HEK293T (cell line): ENCODE data around the gene WWOX.

Experiments
- SP1 ChIP-seq: fragments of 450-650 bp; IDR thresholded peaks from 2 replicates; pipeline ENCODE4 v1.6.1; 2017
- TF ChIP-seq, protein P1 (sequence below): fragments of 450-650 bp; IDR thresholded peaks from 2 replicates; pipeline ENCODE4 v1.6.1; 2016

DNA sequence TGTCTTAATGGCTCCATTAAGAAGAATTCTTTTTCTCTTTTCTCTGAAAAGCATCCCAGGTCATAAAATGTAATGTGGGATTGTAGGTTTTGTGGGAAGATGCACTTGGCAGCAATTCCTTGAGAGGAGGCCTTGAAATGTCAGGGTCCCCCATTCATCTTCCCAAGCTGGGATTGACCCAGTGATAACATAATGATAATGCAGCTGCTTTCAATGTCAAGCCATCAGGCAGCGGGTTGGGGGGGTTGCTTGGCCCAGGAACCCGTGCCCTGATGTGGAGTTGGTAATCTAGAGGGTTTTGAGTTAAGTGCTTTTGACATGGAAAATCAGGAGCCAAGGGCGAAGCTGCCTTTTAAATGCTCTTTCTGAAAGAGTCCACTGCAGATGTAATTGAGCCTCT, 484.0 kb downstream of the WWOX start:
- TF ChIP-seq, protein P1, sequence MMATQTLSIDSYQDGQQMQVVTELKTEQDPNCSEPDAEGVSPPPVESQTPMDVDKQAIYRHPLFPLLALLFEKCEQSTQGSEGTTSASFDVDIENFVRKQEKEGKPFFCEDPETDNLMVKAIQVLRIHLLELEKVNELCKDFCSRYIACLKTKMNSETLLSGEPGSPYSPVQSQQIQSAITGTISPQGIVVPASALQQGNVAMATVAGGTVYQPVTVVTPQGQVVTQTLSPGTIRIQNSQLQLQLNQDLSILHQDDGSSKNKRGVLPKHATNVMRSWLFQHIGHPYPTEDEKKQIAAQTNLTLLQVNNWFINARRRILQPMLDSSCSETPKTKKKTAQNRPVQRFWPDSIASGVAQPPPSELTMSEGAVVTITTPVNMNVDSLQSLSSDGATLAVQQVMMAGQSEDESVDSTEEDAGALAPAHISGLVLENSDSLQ = no peak
- no peak for TF ChIP-seq SP1
